ENCODE results near the gene L2HGDH.
"Not testable (repeated sequence)": the region's sequence is repeated elsewhere in the genome, so short reads cannot be mapped to it uniquely, and the experiment has no call there.

Gene L2HGDH

GRCh38 chr14:50311972-50312733 lies at the start of gene L2HGDH, which contains the start of gene DMAC2L:
Gene L2HGDH (minus strand): TSS chr14:50312229. CDS start chr14:50312150, 79 bp downstream.
Gene DMAC2L (plus strand): TSS chr14:50312324. CDS start chr14:50321488, 9,164 bp downstream.
- DNase-seq (ENCODE audit: low read depth in 2 of 2) = peak; percentile 71 to 76

- DNase-seq (ENCODE audit: low read depth in 2 of 2) = no peak
Observed at GRCh38 chr14:50360851-50361250, 48.8 kb upstream of the L2HGDH start.

- no peak for DNase-seq (ENCODE audit: low read depth in 2 of 2)
Observed at GRCh38 chr14:50360093-50360492, 48.1 kb upstream of the L2HGDH start.

GRCh38 chr14:50359631-50360030 lies 47.6 kb upstream of the L2HGDH start:
- DNase-seq (ENCODE audit: low read depth in 2 of 2) = no peak

DNA sequence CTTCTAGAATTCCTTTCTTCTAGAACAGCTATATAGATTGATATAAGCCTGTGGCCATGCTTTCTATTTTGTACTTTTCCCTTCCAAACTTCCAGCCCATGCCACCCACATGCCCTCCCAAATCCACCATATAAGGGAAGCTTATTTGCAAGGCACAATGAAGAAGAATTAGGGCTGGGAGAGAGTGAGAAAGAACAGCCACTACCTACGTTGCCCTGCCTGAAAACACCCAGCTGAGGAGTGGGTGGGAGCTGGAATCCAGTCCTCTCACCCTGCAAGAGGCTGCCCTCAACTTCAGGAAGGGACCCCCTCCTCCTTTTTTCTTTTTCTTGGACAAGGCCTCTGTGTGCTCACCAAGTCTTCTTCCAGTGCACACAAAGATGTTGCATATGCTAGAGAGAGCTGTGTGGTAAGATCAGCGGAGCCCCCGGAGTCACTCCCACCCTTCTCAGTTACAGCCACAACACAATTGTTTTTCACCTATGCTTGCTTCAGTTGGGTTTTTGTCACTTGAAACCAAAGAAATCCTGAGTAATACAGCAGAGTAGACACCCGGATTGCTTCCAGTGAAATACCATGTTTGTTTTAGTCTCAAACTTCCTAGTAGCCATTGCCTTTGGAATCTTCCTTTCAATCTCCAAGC lies 45.8 kb upstream of the L2HGDH start:
- no peak for DNase-seq (ENCODE audit: low read depth in 2 of 2)

- no peak for DNase-seq (ENCODE audit: low read depth in 2 of 2)
Observed at GRCh38 chr14:50357124-50357523, 45.1 kb upstream of the L2HGDH start.

GRCh38 chr14:50356283-50356682 lies 44.3 kb upstream of the L2HGDH start:
- not testable (repeated sequence) for DNase-seq (ENCODE audit: low read depth in 2 of 2)

- DNase-seq (ENCODE audit: low read depth in 2 of 2) = no peak
Observed at GRCh38 chr14:50355692-50356091, 43.7 kb upstream of the L2HGDH start.

DNA sequence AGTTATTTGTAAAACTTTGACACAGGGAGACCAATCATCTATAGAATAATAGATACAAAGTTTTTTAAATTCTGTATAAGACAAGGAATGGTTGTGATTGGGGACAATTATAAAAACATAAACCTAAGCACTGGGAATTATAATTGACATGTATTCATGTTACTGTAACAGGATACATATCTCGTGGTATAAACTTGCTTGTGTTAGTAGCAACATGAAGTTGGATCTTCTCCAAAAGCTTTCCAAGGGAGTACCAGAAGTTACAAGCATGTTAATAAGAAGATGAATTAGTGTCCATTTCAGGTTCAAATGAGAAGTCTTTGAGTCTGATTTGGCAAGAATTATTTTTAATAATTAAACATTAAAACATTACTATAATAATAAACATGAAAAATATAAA lies 42.5 kb upstream of the L2HGDH start:
- DNase-seq (ENCODE audit: low read depth in 2 of 2) = no peak

GRCh38 chr14:50353126-50353525 lies 41.1 kb upstream of the L2HGDH start:
- no peak for DNase-seq (ENCODE audit: low read depth in 2 of 2)

- DNase-seq (ENCODE audit: low read depth in 2 of 2) = no peak
Observed at GRCh38 chr14:50352584-50352983, 40.6 kb upstream of the L2HGDH start.

DNA sequence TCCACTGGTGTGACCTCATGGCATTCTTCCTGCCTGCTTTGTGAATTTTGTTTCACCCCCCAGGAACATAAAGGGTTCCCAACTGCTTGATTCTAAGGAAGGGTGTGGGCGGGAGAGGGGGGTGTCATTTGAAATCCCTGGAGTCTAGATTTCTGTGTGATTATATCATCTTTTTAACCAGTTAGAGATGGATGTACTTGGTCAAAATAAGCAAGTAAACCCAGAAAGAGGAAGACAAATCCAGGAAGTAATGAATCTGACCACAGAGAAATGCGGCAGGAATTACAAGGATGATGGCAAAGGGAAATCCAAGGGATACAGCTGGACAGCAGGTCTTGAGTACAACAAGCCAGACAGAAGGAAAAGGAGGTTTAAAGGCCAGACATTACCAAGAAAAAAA lies 38.9 kb upstream of the L2HGDH start:
- DNase-seq (ENCODE audit: low read depth in 2 of 2) = no peak

GRCh38 chr14:50348933-50349332 lies 36.9 kb upstream of the L2HGDH start:
- no peak for DNase-seq (ENCODE audit: low read depth in 2 of 2)

DNA sequence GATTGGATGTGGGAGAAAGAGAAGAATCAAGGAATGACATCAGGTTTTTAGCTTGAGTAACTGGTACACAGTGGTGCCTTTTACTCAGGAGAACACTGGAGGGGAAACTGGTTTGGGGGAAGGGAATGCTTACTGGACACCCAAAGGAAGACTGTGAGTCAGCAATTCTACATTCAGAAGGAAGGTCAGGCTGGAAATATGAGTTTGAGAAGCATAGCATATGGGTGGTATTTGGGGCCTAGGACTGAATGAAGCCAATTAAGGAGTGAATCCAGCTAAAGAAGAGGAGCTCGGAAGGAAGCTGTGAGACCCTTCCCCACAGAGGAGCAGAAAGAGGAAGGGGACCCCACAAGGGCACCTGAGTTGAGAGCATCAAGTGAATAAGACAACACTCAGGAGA lies 35.5 kb upstream of the L2HGDH start:
- DNase-seq (ENCODE audit: low read depth in 2 of 2) = no peak

- no peak for DNase-seq (ENCODE audit: low read depth in 2 of 2)
Observed at GRCh38 chr14:50345846-50346422, 33.9 kb upstream of the L2HGDH start.

- no peak for DNase-seq (ENCODE audit: low read depth in 2 of 2)
Observed at GRCh38 chr14:50344876-50345563, 33.0 kb upstream of the L2HGDH start.

- no peak for DNase-seq (ENCODE audit: low read depth in 2 of 2)
Observed at GRCh38 chr14:50344116-50344775, 32.2 kb upstream of the L2HGDH start.

GRCh38 chr14:50343434-50343833 lies 31.4 kb upstream of the L2HGDH start:
- no peak for DNase-seq (ENCODE audit: low read depth in 2 of 2)

DNA sequence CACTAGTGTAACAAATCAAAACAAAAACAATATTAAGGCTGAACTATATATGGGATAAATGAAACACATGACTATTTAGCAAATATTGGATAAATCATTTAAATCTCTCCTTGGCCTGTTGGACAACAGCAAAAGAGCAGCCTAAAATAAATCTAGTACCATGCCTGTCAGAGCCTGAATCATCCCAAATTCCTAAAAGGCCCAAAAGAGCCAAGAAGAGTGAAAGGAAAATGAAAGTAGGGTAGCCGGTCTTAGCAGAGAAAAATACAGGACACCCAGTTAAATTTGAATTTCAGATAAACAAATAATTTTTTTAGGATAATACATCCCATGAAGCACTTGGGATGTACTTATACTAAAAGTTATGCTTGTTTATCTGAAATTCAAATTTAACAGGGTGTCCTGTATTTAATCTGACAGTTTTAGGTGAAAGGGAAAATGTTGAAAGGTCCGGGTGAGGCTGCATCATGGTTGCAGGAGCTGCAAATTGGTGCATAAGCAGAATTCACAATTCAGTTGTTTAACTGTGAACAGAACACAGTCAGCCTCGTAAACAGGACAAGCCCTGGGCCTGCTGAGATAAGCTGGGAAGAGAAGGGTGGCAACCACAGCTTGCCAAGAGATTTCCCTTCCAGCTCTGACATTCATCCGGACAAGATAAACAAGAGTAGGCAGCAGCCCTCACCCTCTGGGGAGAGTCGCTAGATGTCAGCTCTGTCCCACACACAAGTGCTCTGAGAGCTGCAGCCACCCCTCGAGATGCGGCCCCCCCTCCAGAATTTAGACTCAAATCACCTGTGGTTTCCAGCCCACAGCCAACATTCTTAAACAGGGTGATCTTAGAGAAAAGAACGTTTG lies 30.4 kb upstream of the L2HGDH start:
- no peak for DNase-seq (ENCODE audit: low read depth in 2 of 2)

DNA sequence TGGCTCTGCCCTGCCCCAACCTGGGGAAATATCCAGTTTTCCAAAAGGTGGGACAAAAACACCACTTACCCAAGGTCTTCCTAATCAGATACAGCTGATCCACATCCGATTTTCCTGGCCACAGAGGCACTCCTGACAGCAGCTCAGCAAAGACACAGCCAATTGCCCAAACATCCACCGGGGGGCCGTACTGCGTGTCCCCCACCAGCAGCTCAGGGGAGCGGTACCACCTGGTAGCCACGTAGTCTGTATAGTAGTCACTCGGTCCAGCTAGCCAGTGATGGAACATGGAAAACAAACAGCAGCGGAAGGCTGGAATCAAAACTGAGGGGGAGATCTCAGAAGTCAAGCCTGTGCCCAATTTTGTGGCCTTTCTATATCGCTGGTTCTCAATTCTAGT lies 28.9 kb upstream of the L2HGDH start:
- DNase-seq (ENCODE audit: low read depth in 2 of 2) = no peak

DNA sequence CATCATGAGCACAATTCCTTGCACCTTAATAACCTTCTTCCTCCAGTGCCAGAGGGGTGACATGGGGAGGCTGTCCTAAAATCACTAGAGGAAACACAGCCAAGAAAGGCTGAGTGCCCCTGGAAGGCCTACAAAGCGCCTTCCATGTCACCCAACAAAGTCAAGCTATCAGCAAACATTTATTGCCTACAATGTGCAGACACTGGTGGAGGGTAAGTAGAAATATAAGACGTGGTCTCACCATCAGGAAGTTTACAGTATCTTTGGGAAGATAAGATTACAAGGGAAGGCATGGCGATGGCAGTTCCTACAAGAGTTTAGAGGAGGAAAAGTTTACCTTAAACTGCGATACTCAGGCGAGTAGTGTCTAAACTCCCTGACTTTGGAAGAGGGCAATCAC lies 28.0 kb upstream of the L2HGDH start:
- no peak for DNase-seq (ENCODE audit: low read depth in 2 of 2)
